Retinal pigment epithelial cell (primary cell): Measurements from ENCODE around the gene CENPM.

Experiments used
- DNase-seq: peaks from one replicate; pipeline ENCODE4 v3.0.0-alpha.2; 2010; ENCODE audit warnings: low read depth
- H3K4me3 ChIP-seq: 2 replicates; pipeline ENCODE4 v1.5.1; 2011; ENCODE audit warnings: mild to moderate bottlenecking, low read length, control low read depth, moderate library complexity
- CTCF ChIP-seq: conservative IDR thresholded peaks from 2 replicates; pipeline ENCODE4 v1.5.1; 2011; ENCODE audit warnings: low read depth, low read length, control low read depth, inconsistent platforms

CENPM gene

GRCh38 chr22:41975299-41976069, 28.5 kb upstream of the CENPM start:
- no peak for DNase-seq
- no peak overlapping the region for H3K4me3 ChIP-seq
- no peak for TF ChIP-seq CTCF

GRCh38 chr22:41974691-41975290, 27.8 kb upstream of the CENPM start:
- TF ChIP-seq CTCF, result no peak
- DNase-seq, result no peak
- H3K4me3 ChIP-seq, result no peak overlapping the region

- TF ChIP-seq CTCF, result no peak
- no peak for DNase-seq
- no peak overlapping the region for H3K4me3 ChIP-seq
These were observed 24.5 kb upstream of the CENPM start for GRCh38 chr22:41971431-41971830.

GRCh38 chr22:41970601-41971000, 23.6 kb upstream of the CENPM start:
- TF ChIP-seq CTCF, result no peak
- DNase-seq, result no peak
- H3K4me3 ChIP-seq, result no peak overlapping the region

- H3K4me3 ChIP-seq, result no peak within 1 kb of the TSS
- TF ChIP-seq CTCF, result no peak
- no peak for DNase-seq
These were observed 22.2 kb upstream of the CENPM start, which contains the start of gene SEPTIN3 for GRCh38 chr22:41969110-41969646. TSS of gene SEPTIN3 (plus strand) at chr22:41969443. CDS start at chr22:41971493, 2,050 bp downstream.

- H3K4me3 ChIP-seq, result no peak overlapping the region
- no peak for DNase-seq
- no peak for TF ChIP-seq CTCF
These were observed 21.6 kb upstream of the CENPM start for GRCh38 chr22:41968601-41969000.

- TF ChIP-seq CTCF, result peak; percentile 43
These were observed 19.8 kb upstream of the CENPM start for GRCh38 chr22:41966607-41967240.

More at GRCh38 chr22:41966607-41967240, 19.8 kb upstream of the CENPM start:
- DNase-seq, result peak; percentile 43
- no peak overlapping the region for H3K4me3 ChIP-seq
